Caco-2 (cell line): ENCODE results near the gene DUOXA1. TPM values are rescaled to one million over a fixed set of nuclear protein-coding genes. Genes with fewer than 3 reads are reported as not detected.

Experiments
- BruUV-seq: library from RNA; stranded (reverse); fragments of 400-500 nt; replicated peaks from 2 replicates; lab custom pipeline; 2021; lab: Mats Ljungman, UMichigan
- CTCF ChIA-PET: fragments of 300-600 bp; sonication (Branson Sonifier 250); formaldehyde crosslinking; loops from one replicate; lab custom pipeline; 2022; ENCODE audit warnings: antibody characterized with exemption; lab: Charles Lee
- POLR2A ChIA-PET: fragments of 300-600 bp; sonication (Branson Sonifier 250); formaldehyde crosslinking; loops from one replicate; lab custom pipeline; 2022; ENCODE audit warnings: antibody characterized with exemption; lab: Charles Lee
- DNase-seq, 2 experiments: peaks; one replicate each; pipeline versions ENCODE4 v3.0.0 to v3.0.0-alpha.2; 2020 to 2022
- H3K27me3 ChIP-seq: replicated peaks from 2 replicates; pipeline ENCODE4 v1.6.0; 2011; ENCODE audit warnings: low read length; ENCODE audit not compliant: control insufficient read depth, insufficient read depth
- H3K36me3 ChIP-seq: 2 replicates; pipeline ENCODE4 v1.5.1; 2011; ENCODE audit warnings: low read length; ENCODE audit not compliant: control insufficient read depth, insufficient read depth
- H3K4me1 ChIP-seq: fragments of 250-450 bp; sonication (Bioruptor Pico); 2 replicates; pipeline ENCODE4 v1.5.1; 2020; ENCODE audit warnings: mild to moderate bottlenecking
- H3K4me3 ChIP-seq: 2 replicates; pipeline ENCODE4 v1.5.1; 2011; ENCODE audit warnings: low read depth, mild to moderate bottlenecking, control low read depth, low read length
- H3K9me3 ChIP-seq: fragments of 250-450 bp; sonication (Bioruptor Pico); 2 replicates; pipeline ENCODE4 v1.5.1; 2020; ENCODE audit warnings: mild to moderate bottlenecking, moderate library complexity
- H3K27ac Mint-ChIP-seq: one replicate; pipeline ENCODE4 v1.8.0; 2022; ENCODE audit warnings: mixed read lengths; ENCODE audit not compliant: unreplicated experiment
- H3K27me3 Mint-ChIP-seq: one replicate; pipeline ENCODE4 v1.8.0; 2022; ENCODE audit warnings: mixed read lengths; ENCODE audit not compliant: insufficient read depth, unreplicated experiment
- H3K36me3 Mint-ChIP-seq: one replicate; pipeline ENCODE4 v1.8.0; 2022; ENCODE audit warnings: mild to moderate bottlenecking, mixed read lengths; ENCODE audit not compliant: insufficient read depth, unreplicated experiment
- H3K4me1 Mint-ChIP-seq: one replicate; pipeline ENCODE4 v1.8.0; 2022; ENCODE audit warnings: low read depth, mixed read lengths; ENCODE audit not compliant: unreplicated experiment
- H3K4me3 Mint-ChIP-seq: one replicate; pipeline ENCODE4 v1.8.0; 2022; ENCODE audit warnings: mild to moderate bottlenecking, moderate library complexity, mixed read lengths; ENCODE audit not compliant: unreplicated experiment
- H3K9me3 Mint-ChIP-seq: one replicate; pipeline ENCODE4 v1.8.0; 2022; ENCODE audit warnings: mixed read lengths; ENCODE audit not compliant: unreplicated experiment
- CTCF ChIP-seq, 2 experiments: fragments of 200-600 bp in 1 of 2; IDR thresholded peaks; 1 replicate in 1 of 2; 2 replicates in 1 of 2; pipeline versions ENCODE4 v1.5.1 to v1.8.0; 2011 to 2022; ENCODE audit warnings: antibody characterized with exemption in 1 of 2, control low read depth in 1 of 2, inconsistent platforms in 1 of 2, low read depth in 1 of 2, low read length in 1 of 2, mild to moderate bottlenecking in 1 of 2, moderate library complexity in 1 of 2; ENCODE audit not compliant: insufficient read depth in 1 of 2, severe bottlenecking in 1 of 2, unreplicated experiment in 1 of 2
- intact Hi-C: fragments of 100-400 bp; cut with micrococcal nuclease; formaldehyde crosslinking; loops from one replicate; pipeline ENCODE4 v1.10.0; 2022; ENCODE audit not compliant: unreplicated experiment
- total RNA-seq: library from RNA; stranded (reverse); gene quantifications from 2 replicates; pipeline ENCODE4 v1.2.3, GENCODE V29; 2022

The DUOXA1 gene
- total RNA-seq, 1 experiment from 2014 or later: not detected

GRCh38 chr15:45174069-45174468 lies 44.4 kb upstream of the DUOXA1 start:
- Histone ChIP-seq H3K4me1 (no peaks in the 10 kb centered on the region), H3K9me3 (no peaks in the 10 kb centered on the region), H3K4me3 (no peak overlapping the region), H3K27me3 (no peaks in the 10 kb centered on the region), H3K36me3 (no peaks in the 10 kb centered on the region; the same call in 1 of the 2 replicates)
- BruUV-seq: no TSS peak
- no peak for DNase-seq
- Mint-ChIP-seq H3K4me3 (no peak overlapping the region), H3K27ac (no peak overlapping the region), H3K4me1 (no peaks in the 10 kb centered on the region), H3K9me3 (no peaks in the 10 kb centered on the region), H3K36me3 (no peaks in the 10 kb centered on the region), H3K27me3 (no peaks in the 10 kb centered on the region)
- ChIA-PET POLR2A (no interaction called here), CTCF (no interaction called here)
- intact Hi-C loops: no loop called here
- no peak for TF ChIP-seq CTCF (IDR thresholded peaks at IDR 0.05; ENCODE audit: insufficient read depth in 1 of 2, low read depth in 1 of 2, low read length in 1 of 2, severe bottlenecking in 1 of 2, unreplicated experiment in 1 of 2)

GRCh38 chr15:45171912-45172311 lies 42.2 kb upstream of the DUOXA1 start:
- no peak for TF ChIP-seq CTCF (IDR thresholded peaks at IDR 0.05; ENCODE audit: insufficient read depth in 1 of 2, low read depth in 1 of 2, low read length in 1 of 2, severe bottlenecking in 1 of 2, unreplicated experiment in 1 of 2)
- no peaks in the 10 kb centered on the region for H3K9me3 Mint-ChIP-seq
- Histone ChIP-seq H3K4me3 (no peak overlapping the region), H3K4me1 (no peaks in the 10 kb centered on the region), H3K36me3 (no peaks in the 10 kb centered on the region; the same call in 1 of the 2 replicates), H3K9me3 (no peaks in the 10 kb centered on the region), H3K27me3 (no peaks in the 10 kb centered on the region)
- no peak for DNase-seq
- H3K4me1 Mint-ChIP-seq: no peaks in the 10 kb centered on the region
- H3K4me3 Mint-ChIP-seq: no peak overlapping the region
- H3K27ac Mint-ChIP-seq: no peak overlapping the region
- BruUV-seq: no TSS peak
- H3K36me3 Mint-ChIP-seq: no peaks in the 10 kb centered on the region
- POLR2A ChIA-PET: no interaction called here
- intact Hi-C loops: no loop called here
- no peaks in the 10 kb centered on the region for H3K27me3 Mint-ChIP-seq
- CTCF ChIA-PET: no interaction called here

- H3K27me3 Mint-ChIP-seq: no peaks in the 10 kb centered on the region
- peaks cover 6% of the 10 kb centered on the region for H3K36me3 Mint-ChIP-seq
- intact Hi-C loops: no loop called here
- H3K9me3 ChIP-seq: no peaks in the 10 kb centered on the region
- H3K27ac Mint-ChIP-seq: no peak overlapping the region
- POLR2A ChIA-PET: no interaction called here
- peaks cover 6% of the 10 kb centered on the region; the same call in 1 of the 2 replicates for H3K4me1 ChIP-seq
- CTCF ChIA-PET: no interaction called here
- no peak for DNase-seq
- no peaks in the 10 kb centered on the region; the same call in 1 of the 2 replicates for H3K36me3 ChIP-seq
- no peak overlapping the region for H3K4me3 ChIP-seq
- no peaks in the 10 kb centered on the region for H3K27me3 ChIP-seq
- no peaks in the 10 kb centered on the region for H3K9me3 Mint-ChIP-seq
- no TSS peak for BruUV-seq
- no peak for TF ChIP-seq CTCF (IDR thresholded peaks at IDR 0.05; ENCODE audit: insufficient read depth in 1 of 2, low read depth in 1 of 2, low read length in 1 of 2, severe bottlenecking in 1 of 2, unreplicated experiment in 1 of 2)
- H3K4me1 Mint-ChIP-seq: no peaks in the 10 kb centered on the region
- no peak overlapping the region for H3K4me3 Mint-ChIP-seq
These were observed 40.2 kb upstream of the DUOXA1 start for GRCh38 chr15:45169608-45170480.
